HepG2 (cell line): ENCODE results near the gene DOCK2. TPM values are rescaled to one million over a fixed set of nuclear protein-coding genes. Genes with fewer than 3 reads are reported as not detected.

Experiments used
- ATAC-seq: fragments of 200-7000 bp; cut with Tn5 transposase; 3 replicates; pipeline ENCODE4 v1.9.1; 2020; ENCODE audit warnings: mild to moderate bottlenecking, moderate library complexity
- BruUV-seq: library from RNA; stranded (reverse); fragments of 400-500 nt; replicated peaks from 2 replicates; lab custom pipeline; 2021; lab: Mats Ljungman, UMichigan
- CTCF ChIA-PET: fragments of 300-600 bp; formaldehyde crosslinking; extraction: SDS; loops from one replicate; lab custom pipeline; 2021; ENCODE audit warnings: low total read pairs, inconsistent platforms, low intra/inter-chr PET ratio; lab: Yijun Ruan, JAX
- POLR2A ChIA-PET: fragments of 350-600 bp; sonication (Branson Sonifier 250); formaldehyde crosslinking; loops from one replicate; lab custom pipeline; 2020; ENCODE audit warnings: antibody characterized with exemption, inconsistent platforms; lab: Yijun Ruan, JAX
- DNase-seq: peaks from one replicate; pipeline ENCODE4 v3.0.0-alpha.2; 2015; ENCODE audit warnings: low spot score
- FAIRE-seq: peaks from 3 replicates; lab custom pipeline; 2011; peaks lifted over from hg19 to GRCh38; lab: Jason Lieb, UNC
- H2AFZ ChIP-seq: one replicate; pipeline ENCODE4 v1.6.1; 2011; ENCODE audit warnings: low read length, inconsistent platforms
- H3K27ac ChIP-seq: fragments of 300-600 bp; 3 replicates; pipeline ENCODE4 v1.8.0; 2011; ENCODE audit warnings: mixed run types, mild to moderate bottlenecking, mixed read lengths, low read length, inconsistent platforms; ENCODE audit not compliant: insufficient read depth; ENCODE audit errors: extremely low read length
- H3K27me3 ChIP-seq, 2 experiments: fragments of 200-600 bp in 1 of 2; 2 replicates in 1 of 2; 3 replicates in 1 of 2; pipeline versions ENCODE4 v1.6.0 to v1.8.0; 2011; ENCODE audit warnings: low read length in 2 of 2, mild to moderate bottlenecking in 2 of 2, moderate library complexity in 2 of 2, inconsistent platforms in 1 of 2; ENCODE audit not compliant: insufficient read depth in 2 of 2, control insufficient read depth in 1 of 2
- H3K36me3 ChIP-seq, 2 experiments: fragments of 200-600 bp in 1 of 2; replicated peaks in 1 of 2; 2 replicates in 1 of 2; 3 replicates in 1 of 2; pipeline versions ENCODE4 v1.5.1 to v1.8.0; 2011; ENCODE audit warnings: low read length in 2 of 2, inconsistent platforms in 1 of 2; ENCODE audit not compliant: insufficient read depth in 2 of 2, control insufficient read depth in 1 of 2
- H3K4me1 ChIP-seq: 2 replicates; pipeline ENCODE4 v1.5.1; 2012; ENCODE audit warnings: low read length, inconsistent platforms; ENCODE audit not compliant: insufficient read depth
- H3K4me2 ChIP-seq: 2 replicates; pipeline ENCODE4 v1.6.0; 2011; ENCODE audit warnings: low read depth, low read length, inconsistent platforms
- H3K4me3 ChIP-seq, 3 experiments: fragments of 200-600 bp in 1 of 3; sonication (generic), shearing (Covaris generic) in 1 of 3; replicated peaks in 1 of 3; 2 replicates each; pipeline ENCODE4 v1.5.1; 2011 to 2016; ENCODE audit warnings: low read length in 3 of 3, inconsistent platforms in 2 of 3, low read depth in 2 of 3, mild to moderate bottlenecking in 2 of 3, control low read depth in 1 of 3, mixed read lengths in 1 of 3; ENCODE audit not compliant: insufficient read depth in 1 of 3
- H3K79me2 ChIP-seq: one replicate; pipeline ENCODE4 v1.6.1; 2011; ENCODE audit warnings: low read length, inconsistent platforms; ENCODE audit not compliant: insufficient read depth
- H3K9ac ChIP-seq: 2 replicates; pipeline ENCODE4 v1.6.0; 2011; ENCODE audit warnings: mild to moderate bottlenecking, low read depth, low read length, inconsistent platforms; ENCODE audit not compliant: insufficient read depth
- H3K9me3 ChIP-seq: 2 replicates; pipeline ENCODE4 v1.5.1; 2012; ENCODE audit warnings: mild to moderate bottlenecking, low read length
- H4K20me1 ChIP-seq: 2 replicates; pipeline ENCODE4 v1.6.0; 2011; ENCODE audit warnings: inconsistent platforms, mild to moderate bottlenecking, low read length, moderate library complexity; ENCODE audit not compliant: insufficient read depth
- FOXA1 ChIP-seq, 2 experiments: fragments of 450-650 bp in 1 of 2; sonication (generic) in 1 of 2; formaldehyde crosslinking in 1 of 2; IDR thresholded peaks; 2 replicates each; pipeline versions ENCODE4 v1.4.0 to v1.6.1; 2016 to 2020; ENCODE audit warnings: missing genetic modification reagents in 1 of 2
- IRX3 ChIP-seq: sonication (generic); formaldehyde crosslinking; IDR thresholded peaks from 2 replicates; pipeline ENCODE4 v1.8.1; 2023; ENCODE audit warnings: mild to moderate bottlenecking, low read depth, missing genetic modification reagents, borderline replicate concordance
- REXO4 ChIP-seq: sonication (generic); formaldehyde crosslinking; IDR thresholded peaks from 2 replicates; pipeline ENCODE4 v1.8.0; 2022; ENCODE audit warnings: missing genetic modification reagents, mild to moderate bottlenecking, borderline replicate concordance
- SETDB1 ChIP-seq: sonication (generic); formaldehyde crosslinking; IDR thresholded peaks from 2 replicates; pipeline ENCODE4 v1.5.1; 2020; ENCODE audit warnings: missing genetic modification reagents, mild to moderate bottlenecking, borderline replicate concordance
- U2AF1 ChIP-seq: fragments of 200-400 bp; formaldehyde crosslinking; optimal IDR thresholded peaks from 2 replicates; pipeline ENCODE3; 2017; ENCODE audit warnings: mild to moderate bottlenecking, low read depth, low read length
- ZNF260 ChIP-seq: sonication (generic); formaldehyde crosslinking; IDR thresholded peaks from 2 replicates; pipeline ENCODE4 v1.4.0; 2020; ENCODE audit warnings: missing genetic modification reagents, low read depth, mild to moderate bottlenecking, borderline replicate concordance
- ZNF30 ChIP-seq: sonication (generic); formaldehyde crosslinking; IDR thresholded peaks from 2 replicates; pipeline ENCODE4 v1.5.0; 2020; ENCODE audit warnings: mild to moderate bottlenecking, missing genetic modification reagents
- ZSCAN21 ChIP-seq: sonication (generic); formaldehyde crosslinking; IDR thresholded peaks from 2 replicates; pipeline ENCODE4 v1.8.0; 2022; ENCODE audit warnings: mild to moderate bottlenecking, missing genetic modification reagents, moderate library complexity, borderline replicate concordance
- ZSCAN25 ChIP-seq: sonication (generic); formaldehyde crosslinking; IDR thresholded peaks from 2 replicates; pipeline ENCODE4 v1.8.0; 2022; ENCODE audit warnings: mild to moderate bottlenecking, missing genetic modification reagents
- WGBS: methylation state at CpG from one replicate; pipeline ENCODE4 v1.1.6; 2017; ENCODE audit warnings: low lambda C conversion rate; 5-methylcytosine and 5-hydroxymethylcytosine counted together
- in situ Hi-C: cut with HindIII; loops from 2 replicates; pipeline ENCODE4 v1.10.0; 2017; ENCODE audit warnings: low pct_unique_long_range_greater_than_20kb; ENCODE audit not compliant: extremely low pct_ligation_motif_present
- intact Hi-C: fragments of 100-400 bp; cut with micrococcal nuclease; formaldehyde crosslinking; loops from one replicate; pipeline ENCODE4 v1.10.0; 2022; ENCODE audit not compliant: unreplicated experiment
- polyA plus RNA-seq, 8 experiments: library from polyadenylated mRNA; depleted of rRNA in 3 of 8; stranded (reverse) in 7 of 8; unstranded in 1 of 8; fragments of >200 nt; fragmentation: Illumina TruSeq in 4 of 8; extraction: Trizol in 4 of 8; gene quantifications; 2 replicates each; pipeline versions ENCODE4 v1.2.1 to v1.2.3, GENCODE V29; 2011 to 2016; ENCODE audit warnings: low read depth in 4 of 8, missing spikeins in 1 of 8, mixed read lengths in 1 of 8; ENCODE audit not compliant: insufficient read depth in 1 of 8
- total RNA-seq, 5 experiments: library from RNA; depleted of rRNA; stranded (reverse); fragments of >200 nt; fragmentation: Illumina TruSeq; extraction: Trizol; gene quantifications; 2 replicates each; pipeline ENCODE4 v1.2.3, GENCODE V29; 2016; ENCODE audit warnings: low read depth in 1 of 5
- TF ChIP-seq, protein P1 (sequence below): IDR thresholded peaks from 2 replicates; pipeline ENCODE4 v1.6.1; 2016; ENCODE audit warnings: low read depth, missing genetic modification reagents, missing compliant biosample characterization
- TF ChIP-seq, protein P2 (sequence below): IDR thresholded peaks from 2 replicates; pipeline ENCODE4 v1.4.0; 2020; ENCODE audit warnings: mild to moderate bottlenecking, missing genetic modification reagents

The DOCK2 gene
- total and polyA plus RNA-seq, 2 of the 13 experiments (the other 11 are each of a cell fraction or from before 2014, with no cell fraction given) = not detected

DNA sequence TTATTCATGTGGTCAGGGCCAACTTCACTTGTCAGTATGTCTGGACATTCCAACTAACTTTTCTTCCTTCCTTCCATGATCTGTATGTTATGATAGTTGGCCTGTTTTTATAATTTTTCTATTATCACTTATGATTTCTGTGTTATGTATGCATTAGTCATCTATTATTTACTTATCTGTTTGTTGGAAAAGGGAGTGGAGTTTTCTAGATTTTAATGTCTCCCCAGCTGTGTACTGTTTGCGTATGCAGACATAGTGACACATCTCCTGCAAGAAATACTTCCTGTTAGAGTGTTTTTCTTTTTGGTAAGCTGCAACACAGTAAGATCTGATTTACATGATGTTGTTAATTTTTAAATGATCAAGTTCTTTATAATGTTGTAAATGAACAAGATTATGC, 351.9 kb downstream of the DOCK2 start (continued):
- TF ChIP-seq, protein P1, sequence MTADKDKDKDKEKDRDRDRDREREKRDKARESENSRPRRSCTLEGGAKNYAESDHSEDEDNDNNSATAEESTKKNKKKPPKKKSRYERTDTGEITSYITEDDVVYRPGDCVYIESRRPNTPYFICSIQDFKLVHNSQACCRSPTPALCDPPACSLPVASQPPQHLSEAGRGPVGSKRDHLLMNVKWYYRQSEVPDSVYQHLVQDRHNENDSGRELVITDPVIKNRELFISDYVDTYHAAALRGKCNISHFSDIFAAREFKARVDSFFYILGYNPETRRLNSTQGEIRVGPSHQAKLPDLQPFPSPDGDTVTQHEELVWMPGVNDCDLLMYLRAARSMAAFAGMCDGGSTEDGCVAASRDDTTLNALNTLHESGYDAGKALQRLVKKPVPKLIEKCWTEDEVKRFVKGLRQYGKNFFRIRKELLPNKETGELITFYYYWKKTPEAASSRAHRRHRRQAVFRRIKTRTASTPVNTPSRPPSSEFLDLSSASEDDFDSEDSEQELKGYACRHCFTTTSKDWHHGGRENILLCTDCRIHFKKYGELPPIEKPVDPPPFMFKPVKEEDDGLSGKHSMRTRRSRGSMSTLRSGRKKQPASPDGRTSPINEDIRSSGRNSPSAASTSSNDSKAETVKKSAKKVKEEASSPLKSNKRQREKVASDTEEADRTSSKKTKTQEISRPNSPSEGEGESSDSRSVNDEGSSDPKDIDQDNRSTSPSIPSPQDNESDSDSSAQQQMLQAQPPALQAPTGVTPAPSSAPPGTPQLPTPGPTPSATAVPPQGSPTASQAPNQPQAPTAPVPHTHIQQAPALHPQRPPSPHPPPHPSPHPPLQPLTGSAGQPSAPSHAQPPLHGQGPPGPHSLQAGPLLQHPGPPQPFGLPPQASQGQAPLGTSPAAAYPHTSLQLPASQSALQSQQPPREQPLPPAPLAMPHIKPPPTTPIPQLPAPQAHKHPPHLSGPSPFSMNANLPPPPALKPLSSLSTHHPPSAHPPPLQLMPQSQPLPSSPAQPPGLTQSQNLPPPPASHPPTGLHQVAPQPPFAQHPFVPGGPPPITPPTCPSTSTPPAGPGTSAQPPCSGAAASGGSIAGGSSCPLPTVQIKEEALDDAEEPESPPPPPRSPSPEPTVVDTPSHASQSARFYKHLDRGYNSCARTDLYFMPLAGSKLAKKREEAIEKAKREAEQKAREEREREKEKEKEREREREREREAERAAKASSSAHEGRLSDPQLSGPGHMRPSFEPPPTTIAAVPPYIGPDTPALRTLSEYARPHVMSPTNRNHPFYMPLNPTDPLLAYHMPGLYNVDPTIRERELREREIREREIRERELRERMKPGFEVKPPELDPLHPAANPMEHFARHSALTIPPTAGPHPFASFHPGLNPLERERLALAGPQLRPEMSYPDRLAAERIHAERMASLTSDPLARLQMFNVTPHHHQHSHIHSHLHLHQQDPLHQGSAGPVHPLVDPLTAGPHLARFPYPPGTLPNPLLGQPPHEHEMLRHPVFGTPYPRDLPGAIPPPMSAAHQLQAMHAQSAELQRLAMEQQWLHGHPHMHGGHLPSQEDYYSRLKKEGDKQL = no peak
- no peak for TF ChIP-seq REXO4

DNA sequence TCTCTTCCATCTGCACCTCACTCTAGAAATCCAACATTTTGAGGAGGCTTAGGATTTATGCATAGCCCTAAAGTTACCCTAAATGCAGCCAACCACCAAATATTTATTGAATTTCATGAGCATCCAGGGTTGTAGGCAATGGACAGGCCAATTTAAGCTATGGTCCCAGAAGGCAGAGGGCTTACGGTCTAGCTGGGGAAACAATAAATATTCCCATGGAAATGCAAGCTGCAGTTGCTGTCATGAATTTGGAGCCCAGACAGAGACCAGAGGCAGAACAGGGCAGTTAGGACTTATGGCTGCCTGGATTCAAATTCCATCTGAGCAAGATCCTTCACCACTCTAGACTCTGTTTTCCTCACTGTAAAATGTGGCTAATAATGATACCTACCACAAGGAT, 352.3 kb downstream of the DOCK2 start:
- in situ Hi-C loops = no loop called here
- DNase-seq = no peak
- H3K9me3 ChIP-seq = no peaks in the 10 kb centered on the region
- intact Hi-C loops = no loop called here
- no peak overlapping the region for H3K4me2 ChIP-seq
- no peak for FAIRE-seq
- H2AFZ ChIP-seq = no peak overlapping the region
- no peaks in the 10 kb centered on the region for H4K20me1 ChIP-seq
- 8% methylated on average over 1 of the region's 1 CpG for WGBS
- H3K4me1 ChIP-seq = no peaks in the 10 kb centered on the region
- no peak overlapping the region for H3K27ac ChIP-seq
- peaks cover 0 to 3% of the 10 kb centered on the region in 2 experiments; a peak in 1 of 5 replicates for H3K27me3 ChIP-seq
- ChIA-PET CTCF (no interaction called here), POLR2A (no interaction called here)
- no peak overlapping the region for H3K4me3 ChIP-seq
- no TSS peak for BruUV-seq
- no peaks in the 10 kb centered on the region for H3K79me2 ChIP-seq
- no peak overlapping the region for H3K9ac ChIP-seq
- ATAC-seq = no peak
- no peaks in the 10 kb centered on the region for H3K36me3 ChIP-seq
- TF ChIP-seq FOXA1 (IDR thresholded peaks at IDR 0.05) = no peak
- TF ChIP-seq FOXA1 (CRISPR knock-in tag; IDR thresholded peaks at IDR 0.05) = no peak
- no peak for TF ChIP-seq SETDB1 (CRISPR knock-in tag)
- no peak for TF ChIP-seq ZNF260 (CRISPR knock-in tag)
- TF ChIP-seq U2AF1 = no peak
- TF ChIP-seq ZSCAN25 (CRISPR knock-in tag) = no peak
- TF ChIP-seq IRX3 = no peak
- TF ChIP-seq ZNF30 (CRISPR knock-in tag) = no peak
- no peak for TF ChIP-seq ZSCAN21 (CRISPR knock-in tag)
- TF ChIP-seq, protein P2, sequence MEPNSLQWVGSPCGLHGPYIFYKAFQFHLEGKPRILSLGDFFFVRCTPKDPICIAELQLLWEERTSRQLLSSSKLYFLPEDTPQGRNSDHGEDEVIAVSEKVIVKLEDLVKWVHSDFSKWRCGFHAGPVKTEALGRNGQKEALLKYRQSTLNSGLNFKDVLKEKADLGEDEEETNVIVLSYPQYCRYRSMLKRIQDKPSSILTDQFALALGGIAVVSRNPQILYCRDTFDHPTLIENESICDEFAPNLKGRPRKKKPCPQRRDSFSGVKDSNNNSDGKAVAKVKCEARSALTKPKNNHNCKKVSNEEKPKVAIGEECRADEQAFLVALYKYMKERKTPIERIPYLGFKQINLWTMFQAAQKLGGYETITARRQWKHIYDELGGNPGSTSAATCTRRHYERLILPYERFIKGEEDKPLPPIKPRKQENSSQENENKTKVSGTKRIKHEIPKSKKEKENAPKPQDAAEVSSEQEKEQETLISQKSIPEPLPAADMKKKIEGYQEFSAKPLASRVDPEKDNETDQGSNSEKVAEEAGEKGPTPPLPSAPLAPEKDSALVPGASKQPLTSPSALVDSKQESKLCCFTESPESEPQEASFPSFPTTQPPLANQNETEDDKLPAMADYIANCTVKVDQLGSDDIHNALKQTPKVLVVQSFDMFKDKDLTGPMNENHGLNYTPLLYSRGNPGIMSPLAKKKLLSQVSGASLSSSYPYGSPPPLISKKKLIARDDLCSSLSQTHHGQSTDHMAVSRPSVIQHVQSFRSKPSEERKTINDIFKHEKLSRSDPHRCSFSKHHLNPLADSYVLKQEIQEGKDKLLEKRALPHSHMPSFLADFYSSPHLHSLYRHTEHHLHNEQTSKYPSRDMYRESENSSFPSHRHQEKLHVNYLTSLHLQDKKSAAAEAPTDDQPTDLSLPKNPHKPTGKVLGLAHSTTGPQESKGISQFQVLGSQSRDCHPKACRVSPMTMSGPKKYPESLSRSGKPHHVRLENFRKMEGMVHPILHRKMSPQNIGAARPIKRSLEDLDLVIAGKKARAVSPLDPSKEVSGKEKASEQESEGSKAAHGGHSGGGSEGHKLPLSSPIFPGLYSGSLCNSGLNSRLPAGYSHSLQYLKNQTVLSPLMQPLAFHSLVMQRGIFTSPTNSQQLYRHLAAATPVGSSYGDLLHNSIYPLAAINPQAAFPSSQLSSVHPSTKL (CRISPR knock-in tag) = no peak
